Activated naive CD8-positive, alpha-beta T cell treated with anti-CD3 and anti-CD28 coated beads for 36 hours (primary cell): ENCODE data around the gene PLCD1. TPM values are rescaled to one million over a fixed set of nuclear protein-coding genes. Genes with fewer than 3 reads are reported as not detected.
"Not testable (repeated sequence)": the region's sequence is repeated elsewhere in the genome, so short reads cannot be mapped to it uniquely, and the experiment has no call there.

ENCODE experiments used
- DNase-seq: peaks from one replicate; pipeline ENCODE4 v3.0.0; 2021
- H3K27ac Mint-ChIP-seq: one replicate; pipeline ENCODE4 v1.8.0; 2022; ENCODE audit warnings: mild to moderate bottlenecking, moderate library complexity, mixed read lengths
- H3K27me3 Mint-ChIP-seq: one replicate; pipeline ENCODE4 v1.8.0; 2022; ENCODE audit warnings: mild to moderate bottlenecking, mixed read lengths
- H3K36me3 Mint-ChIP-seq: one replicate; pipeline ENCODE4 v1.8.0; 2021; ENCODE audit warnings: mild to moderate bottlenecking, mixed read lengths
- H3K4me1 Mint-ChIP-seq: one replicate; pipeline ENCODE4 v1.8.0; 2021; ENCODE audit warnings: mixed read lengths
- H3K4me3 Mint-ChIP-seq: one replicate; pipeline ENCODE4 v1.8.0; 2022; ENCODE audit warnings: mild to moderate bottlenecking, moderate library complexity, mixed read lengths
- H3K9me3 Mint-ChIP-seq: one replicate; pipeline ENCODE4 v1.8.0; 2022; ENCODE audit warnings: mixed read lengths
- total RNA-seq, 2 experiments: library from RNA; stranded (reverse); gene quantifications; one replicate each; pipeline ENCODE4 v1.2.3, GENCODE V29; 2021

The PLCD1 gene
- total RNA-seq, 2 experiments from 2014 or later, result 5.7 to 9.1 TPM

- Mint-ChIP-seq H3K4me3 (no peak overlapping the region), H3K36me3 (peaks cover 21% of the 10 kb centered on the region), H3K27ac (no peak overlapping the region), H3K4me1 (peaks cover 32% of the 10 kb centered on the region), H3K9me3 (no peaks in the 10 kb centered on the region), H3K27me3 (no peaks in the 10 kb centered on the region)
- DNase-seq, result no peak
Observed at GRCh38 chr3:37992271-37993066, 37.0 kb downstream of the PLCD1 start.

GRCh38 chr3:37991823-37992222 is 37.6 kb downstream of the PLCD1 start:
- no peak overlapping the region for H3K27ac Mint-ChIP-seq

GRCh38 chr3:37991109-37991508 is 38.3 kb downstream of the PLCD1 start:
- H3K36me3 Mint-ChIP-seq, result peaks cover 9% of the 10 kb centered on the region
- no peaks in the 10 kb centered on the region for H3K27me3 Mint-ChIP-seq
- DNase-seq, result no peak
- H3K4me1 Mint-ChIP-seq, result peaks cover 21% of the 10 kb centered on the region
- no peak overlapping the region for H3K4me3 Mint-ChIP-seq
- H3K9me3 Mint-ChIP-seq, result no peaks in the 10 kb centered on the region
- H3K27ac Mint-ChIP-seq, result no peak overlapping the region

More at GRCh38 chr3:37991823-37992222, 37.6 kb downstream of the PLCD1 start:
- no peak for DNase-seq
- H3K4me1 Mint-ChIP-seq, result peaks cover 28% of the 10 kb centered on the region
- H3K4me3 Mint-ChIP-seq, result no peak overlapping the region
- H3K9me3 Mint-ChIP-seq, result no peaks in the 10 kb centered on the region
- H3K36me3 Mint-ChIP-seq, result peaks cover 16% of the 10 kb centered on the region
- no peaks in the 10 kb centered on the region for H3K27me3 Mint-ChIP-seq

GRCh38 chr3:37990527-37990926 is 38.9 kb downstream of the PLCD1 start, which contains the start of gene VILL:
Gene VILL (plus strand): TSS chr3:37990786. CDS start chr3:37993673, 2,887 bp downstream.
- peaks cover 3% of the 10 kb centered on the region for H3K36me3 Mint-ChIP-seq
- H3K27me3 Mint-ChIP-seq, result no peaks in the 10 kb centered on the region
- no peak for DNase-seq
- H3K4me1 Mint-ChIP-seq, result peaks cover 15% of the 10 kb centered on the region
- no peak within 1 kb of the TSS for H3K27ac Mint-ChIP-seq
- no peak within 1 kb of the TSS for H3K4me3 Mint-ChIP-seq
- no peaks in the 10 kb centered on the region for H3K9me3 Mint-ChIP-seq

GRCh38 chr3:37989821-37990480 is 39.5 kb downstream of the PLCD1 start:
- Mint-ChIP-seq H3K27me3 (no peaks in the 10 kb centered on the region), H3K4me3 (no peak overlapping the region), H3K4me1 (peaks cover 11% of the 10 kb centered on the region), H3K9me3 (no peaks in the 10 kb centered on the region), H3K27ac (no peak overlapping the region), H3K36me3 (no peaks in the 10 kb centered on the region)
- no peak for DNase-seq

- H3K36me3 Mint-ChIP-seq, result no peaks in the 10 kb centered on the region
- no peaks in the 10 kb centered on the region for H3K9me3 Mint-ChIP-seq
- no peaks in the 10 kb centered on the region for H3K27me3 Mint-ChIP-seq
- no peak overlapping the region for H3K4me3 Mint-ChIP-seq
- H3K27ac Mint-ChIP-seq, result no peak overlapping the region
- no peak for DNase-seq
- peaks cover 9% of the 10 kb centered on the region for H3K4me1 Mint-ChIP-seq
Observed at GRCh38 chr3:37988931-37989525, 40.4 kb downstream of the PLCD1 start.

GRCh38 chr3:37988376-37988775 is 41.1 kb downstream of the PLCD1 start:
- H3K36me3 Mint-ChIP-seq, DNase-seq, H3K4me3 Mint-ChIP-seq, H3K9me3 Mint-ChIP-seq, H3K4me1 Mint-ChIP-seq, H3K27me3 Mint-ChIP-seq, H3K27ac Mint-ChIP-seq: not testable (repeated sequence)

- Mint-ChIP-seq H3K4me3 (no peak overlapping the region), H3K9me3 (no peaks in the 10 kb centered on the region), H3K4me1 (no peaks in the 10 kb centered on the region), H3K27me3 (no peaks in the 10 kb centered on the region), H3K27ac (no peak overlapping the region), H3K36me3 (no peaks in the 10 kb centered on the region)
- no peak for DNase-seq
Observed at GRCh38 chr3:37987751-37988179, 41.7 kb downstream of the PLCD1 start.

GRCh38 chr3:37987315-37987697 is 42.1 kb downstream of the PLCD1 start:
- Mint-ChIP-seq H3K36me3 (no peaks in the 10 kb centered on the region), H3K9me3 (no peaks in the 10 kb centered on the region), H3K4me3 (no peak overlapping the region), H3K27ac (no peak overlapping the region), H3K4me1 (no peaks in the 10 kb centered on the region), H3K27me3 (no peaks in the 10 kb centered on the region)
- DNase-seq, result no peak

GRCh38 chr3:37986479-37987314 is 42.7 kb downstream of the PLCD1 start:
- Mint-ChIP-seq H3K27ac (no peak overlapping the region), H3K9me3 (no peaks in the 10 kb centered on the region), H3K4me3 (no peak overlapping the region), H3K4me1 (no peaks in the 10 kb centered on the region), H3K36me3 (no peaks in the 10 kb centered on the region), H3K27me3 (no peaks in the 10 kb centered on the region)
- DNase-seq, result no peak

- Mint-ChIP-seq H3K27me3 (no peaks in the 10 kb centered on the region), H3K27ac (no peak overlapping the region), H3K4me1 (no peaks in the 10 kb centered on the region), H3K4me3 (no peak overlapping the region), H3K9me3 (no peaks in the 10 kb centered on the region), H3K36me3 (no peaks in the 10 kb centered on the region)
- no peak for DNase-seq
Observed at GRCh38 chr3:37985637-37986320, 43.7 kb downstream of the PLCD1 start.

- H3K4me3 Mint-ChIP-seq, result no peak overlapping the region
- no peaks in the 10 kb centered on the region for H3K9me3 Mint-ChIP-seq
- H3K4me1 Mint-ChIP-seq, result no peaks in the 10 kb centered on the region
- H3K27ac Mint-ChIP-seq, result no peak overlapping the region
- H3K36me3 Mint-ChIP-seq, result no peaks in the 10 kb centered on the region
- no peaks in the 10 kb centered on the region for H3K27me3 Mint-ChIP-seq
- DNase-seq, result no peak
Observed at GRCh38 chr3:37984596-37984995, 44.8 kb downstream of the PLCD1 start.

GRCh38 chr3:37984051-37984450 is 45.4 kb downstream of the PLCD1 start:
- Mint-ChIP-seq H3K36me3 (no peaks in the 10 kb centered on the region), H3K27ac (no peak overlapping the region), H3K9me3 (no peaks in the 10 kb centered on the region), H3K27me3 (no peaks in the 10 kb centered on the region), H3K4me1 (no peaks in the 10 kb centered on the region), H3K4me3 (no peak overlapping the region)
- no peak for DNase-seq

GRCh38 chr3:37982331-37982730 is 47.1 kb downstream of the PLCD1 start:
- Mint-ChIP-seq H3K27ac (no peak overlapping the region), H3K9me3 (no peaks in the 10 kb centered on the region), H3K4me1 (no peaks in the 10 kb centered on the region), H3K4me3 (no peak overlapping the region), H3K36me3 (no peaks in the 10 kb centered on the region), H3K27me3 (no peaks in the 10 kb centered on the region)
- no peak for DNase-seq
